ENCODE results near the gene STK32A.
A peak's percentile ranks its signal among the peaks of the same experiment; 100 is the strongest.

The STK32A gene

DNA sequence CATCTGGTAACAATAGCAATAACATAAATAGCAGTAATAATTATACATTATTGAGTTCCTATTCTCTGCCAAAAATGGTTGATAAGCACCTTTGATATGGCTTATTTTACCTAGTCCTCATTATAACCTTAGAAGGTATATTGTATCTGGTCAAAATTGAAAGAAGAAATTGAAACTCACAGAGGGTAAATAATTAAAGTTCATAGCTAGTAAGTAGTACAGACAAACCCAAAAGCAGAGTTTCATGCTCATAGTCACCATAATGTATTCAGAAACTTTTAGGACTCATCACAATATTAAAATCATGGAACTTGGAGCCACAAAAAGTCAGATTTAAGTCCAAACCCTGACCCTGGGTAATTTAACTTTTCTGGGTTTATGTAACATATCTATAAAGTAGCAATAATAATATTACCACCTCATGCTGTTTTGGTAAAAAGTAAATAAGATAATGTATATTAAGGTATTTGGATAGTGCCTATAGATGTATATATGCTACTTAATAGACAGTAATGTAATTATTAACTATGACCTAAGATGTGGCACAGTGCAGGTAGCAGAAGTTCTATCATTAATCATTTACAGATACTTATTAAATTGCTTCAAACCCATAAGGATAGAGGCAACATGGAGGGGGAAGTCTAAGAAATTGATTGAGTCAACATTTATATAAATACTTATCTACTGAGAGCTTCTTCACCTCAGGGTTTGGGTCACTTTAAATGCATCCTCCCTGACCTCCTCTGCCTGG, 32.4 kb downstream of the STK32A start:
- no peak for DNase-seq

GRCh38 chr5:147276497-147276896, 41.7 kb downstream of the STK32A start:
- no peak for DNase-seq

DNA sequence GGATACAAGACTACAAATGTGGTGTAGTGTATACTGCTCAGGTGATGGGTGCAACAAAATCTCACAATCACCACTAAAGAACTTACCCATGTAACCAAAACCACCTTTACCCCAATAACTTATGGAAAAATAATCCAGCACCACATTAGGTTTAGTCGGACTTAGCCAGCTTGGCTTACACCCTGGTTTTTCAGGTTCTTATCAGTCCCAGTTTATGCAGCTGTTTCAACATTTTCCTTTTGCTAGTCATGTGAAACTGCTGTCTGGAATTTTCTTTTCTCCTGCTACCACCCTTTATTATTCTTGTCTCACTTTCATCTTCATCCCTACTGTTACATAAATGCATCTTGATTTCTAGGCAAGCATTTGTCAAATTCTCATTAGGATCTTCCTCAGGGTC, 51.5 kb downstream of the STK32A start:
- DNase-seq = no peak

GRCh38 chr5:147287110-147287509, 52.3 kb downstream of the STK32A start:
- no peak for DNase-seq

DNA sequence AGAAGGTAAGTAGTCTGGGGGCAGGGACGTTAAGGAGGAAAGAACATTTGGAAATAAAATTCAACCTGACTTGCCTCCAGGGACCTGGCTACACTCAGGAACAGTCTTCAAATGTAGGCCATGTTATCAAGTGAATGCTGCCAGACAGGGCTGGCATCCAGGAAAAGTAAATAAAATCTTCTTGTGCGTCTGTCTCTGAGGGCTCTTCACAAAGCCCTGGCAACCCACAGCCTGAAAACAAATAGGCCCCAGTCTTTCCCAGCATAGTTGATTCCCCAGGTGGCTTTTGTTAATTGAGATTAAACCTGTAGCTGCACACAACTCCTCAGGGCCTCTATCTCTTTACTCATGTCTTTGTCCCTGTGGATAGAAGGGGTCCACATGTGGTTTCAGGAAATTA, 55.4 kb downstream of the STK32A start:
- DNase-seq = no peak

- no peak for DNase-seq
These were observed 68.4 kb downstream of the STK32A start for GRCh38 chr5:147303251-147303650.

DNA sequence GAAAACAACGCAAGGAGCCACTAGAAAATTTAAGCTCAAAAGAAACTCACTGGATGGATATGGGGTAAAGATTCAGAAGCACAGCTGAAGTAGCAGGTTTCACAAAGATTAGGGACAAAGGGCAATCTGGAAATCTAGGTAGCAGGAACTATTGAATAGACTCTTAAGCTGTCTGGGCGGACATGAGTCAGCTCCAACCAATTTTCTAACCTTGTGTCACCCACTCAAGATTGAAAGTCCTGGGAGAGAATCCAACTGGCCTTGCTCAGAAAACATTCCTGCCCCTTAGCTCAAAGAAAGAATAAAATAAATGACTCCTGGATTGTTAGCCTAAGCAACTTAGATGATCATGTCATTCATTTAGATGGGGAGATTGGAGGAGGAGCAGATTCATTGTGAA, 69.2 kb downstream of the STK32A start:
- peak; percentile 4 for DNase-seq

- DNase-seq = no peak
These were observed 70.3 kb downstream of the STK32A start for GRCh38 chr5:147305147-147305546.

DNA sequence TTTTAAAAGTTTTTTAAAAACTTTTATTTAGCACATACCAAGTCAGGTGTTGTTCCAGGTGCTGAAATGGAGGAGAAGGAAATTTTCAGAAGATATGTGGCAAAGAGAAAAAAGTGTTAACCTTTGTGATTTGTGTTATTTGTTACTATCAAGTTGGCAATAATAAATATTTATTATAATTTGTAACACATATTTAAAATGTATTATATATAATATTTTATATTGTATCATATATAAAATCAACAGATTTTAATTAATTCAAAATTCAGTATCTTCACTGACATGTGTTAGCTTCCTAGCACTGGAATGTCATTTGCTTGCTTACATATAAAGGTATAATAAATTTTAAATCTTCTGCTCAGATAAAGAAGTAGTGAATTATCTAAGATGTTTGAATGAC, 71.5 kb downstream of the STK32A start:
- DNase-seq = no peak

GRCh38 chr5:147307170-147307569, 72.3 kb downstream of the STK32A start:
- DNase-seq = no peak

DNA sequence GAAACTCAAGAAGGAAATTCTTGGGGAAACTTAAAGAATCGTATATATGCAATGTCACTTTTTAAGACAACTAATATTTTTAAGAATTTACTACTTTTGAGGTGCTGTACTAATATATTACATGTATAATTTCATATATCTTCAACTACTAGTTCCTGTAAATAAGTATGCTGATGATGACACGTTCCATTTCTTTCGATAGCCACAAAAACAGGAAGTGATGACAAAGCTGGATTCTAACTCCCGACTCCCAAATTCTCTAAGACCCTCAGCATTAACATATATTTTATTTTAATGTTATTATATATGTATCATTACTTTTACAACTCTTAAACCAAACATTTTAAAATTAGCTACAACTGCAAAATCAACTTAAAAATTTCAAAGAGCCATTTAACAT, 74.8 kb downstream of the STK32A start:
- no peak for DNase-seq

- DNase-seq = peak; percentile 4
These were observed 75.4 kb downstream of the STK32A start for GRCh38 chr5:147310059-147310704.

DNA sequence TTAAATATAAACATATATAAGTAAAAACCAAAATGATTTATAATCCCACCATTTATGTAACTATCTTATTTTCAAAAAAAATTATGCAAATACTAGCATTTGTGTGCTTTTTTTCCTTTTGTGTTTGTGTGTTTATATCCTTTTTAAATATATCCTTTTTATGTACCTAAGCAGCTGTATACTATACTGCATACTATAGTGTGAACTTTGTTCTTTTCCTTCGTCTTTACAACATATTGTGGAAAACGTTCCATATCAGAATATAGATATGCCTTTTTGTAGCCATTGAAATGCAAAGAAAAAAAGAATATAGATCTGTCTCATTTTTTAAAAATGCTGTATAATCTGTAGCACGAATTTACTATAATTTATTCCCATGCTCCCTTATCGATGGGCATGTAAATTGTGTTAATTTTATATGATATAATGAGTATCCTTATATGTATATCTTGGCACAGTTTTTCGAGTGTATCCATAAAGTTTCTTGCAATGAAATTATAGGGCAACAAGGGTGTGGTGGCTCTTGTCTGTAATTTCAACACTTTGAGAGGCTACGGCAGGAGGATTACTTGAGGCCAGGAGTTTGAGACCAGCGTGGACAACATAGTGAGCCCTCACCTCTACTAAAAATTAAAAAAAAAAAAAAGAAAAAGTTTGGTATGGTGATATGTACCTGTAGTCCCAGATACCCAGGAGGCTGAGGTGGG, 83.3 kb downstream of the STK32A start:
- no peak for DNase-seq

DNA sequence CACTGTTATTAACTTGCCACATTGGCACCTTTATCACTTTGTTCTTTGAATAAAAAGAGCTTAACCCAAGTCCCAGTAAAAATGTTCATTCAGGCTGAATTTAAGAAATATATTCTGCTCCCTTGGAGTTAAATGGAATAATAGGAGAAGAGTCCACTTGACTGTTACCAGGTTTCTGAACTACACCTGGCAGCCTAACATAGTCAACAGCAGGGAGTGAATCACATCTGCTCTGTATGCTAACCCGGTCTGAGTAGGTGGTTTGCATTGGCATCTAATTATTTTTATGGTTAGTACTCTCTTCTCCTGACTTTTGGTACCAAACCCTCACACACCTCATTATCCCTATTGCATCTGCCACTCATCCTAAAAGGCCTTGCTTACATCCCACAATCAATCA, 86.7 kb downstream of the STK32A start:
- DNase-seq = no peak

GRCh38 chr5:147327421-147327820, 92.6 kb downstream of the STK32A start:
- no peak for DNase-seq

DNA sequence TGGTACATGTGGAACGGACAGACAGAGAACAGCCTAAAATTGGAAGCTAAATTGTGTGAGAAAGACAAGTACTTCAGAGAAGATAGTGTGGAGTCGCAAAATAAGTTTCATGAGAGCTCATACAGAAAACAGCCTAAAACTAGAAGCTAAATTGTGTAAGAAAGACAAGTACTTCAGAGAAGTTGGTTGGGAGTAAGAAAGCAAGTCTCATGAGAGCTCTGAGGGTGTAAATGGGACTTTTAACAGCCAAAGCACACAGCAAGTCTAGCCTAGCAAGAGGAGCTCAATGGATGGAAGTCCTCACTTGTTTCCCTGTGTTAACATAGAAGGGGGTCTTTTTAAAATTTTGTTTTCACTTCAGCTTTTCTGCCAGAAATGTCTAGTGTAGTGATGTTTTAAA, 93.1 kb downstream of the STK32A start:
- no peak for DNase-seq

GRCh38 chr5:147332658-147333057, 97.8 kb downstream of the STK32A start:
- DNase-seq = no peak

- DNase-seq = no peak
These were observed 102.0 kb downstream of the STK32A start for GRCh38 chr5:147336876-147337275.

GRCh38 chr5:147339313-147339712, 104.5 kb downstream of the STK32A start:
- DNase-seq = no peak

GRCh38 chr5:147340941-147341340, 106.1 kb downstream of the STK32A start:
- DNase-seq = no peak

- DNase-seq = no peak
These were observed 106.5 kb downstream of the STK32A start for GRCh38 chr5:147341345-147341744.

- no peak for DNase-seq
These were observed 110.0 kb downstream of the STK32A start for GRCh38 chr5:147344861-147345260.

DNA sequence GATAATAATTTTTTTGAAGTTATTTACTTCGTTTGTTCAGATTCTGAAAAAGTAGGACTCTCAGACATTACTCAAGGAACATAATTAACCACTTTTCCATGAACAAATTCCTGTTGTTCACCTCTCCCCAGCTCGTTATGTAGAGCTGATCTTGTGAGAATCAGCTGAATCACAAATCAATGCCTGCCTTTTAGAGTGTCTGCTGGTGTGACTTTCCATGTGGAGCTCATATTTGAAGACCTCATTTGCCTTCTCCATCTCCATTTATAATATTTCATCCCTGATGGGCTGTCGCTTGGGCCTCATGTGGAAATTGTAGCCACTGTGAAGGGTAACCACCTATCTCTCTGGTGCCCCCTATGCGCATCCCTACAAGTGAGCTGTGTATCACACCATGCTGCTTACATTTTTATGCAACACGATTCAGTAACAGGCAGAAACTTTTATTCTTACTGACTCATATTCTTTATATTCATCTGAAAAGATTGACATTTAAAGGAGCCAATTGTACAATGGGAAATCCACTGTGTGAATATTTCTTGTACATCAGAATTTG, 111.3 kb downstream of the STK32A start:
- DNase-seq = no peak

- no peak for DNase-seq
These were observed 113.2 kb downstream of the STK32A start for GRCh38 chr5:147348046-147348445.
